GM21390 (cell line): ENCODE data around the gene AMZ1.
"Not testable (repeated sequence)": the region's sequence is repeated elsewhere in the genome, so short reads cannot be mapped to it uniquely, and the experiment has no call there.

Source experiments
- ATAC-seq: cut with Tn5 transposase; IDR thresholded peaks from one replicate; pipeline ENCODE4 v1.9.1; 2021; ENCODE audit not compliant: unreplicated experiment

Gene AMZ1

DNA sequence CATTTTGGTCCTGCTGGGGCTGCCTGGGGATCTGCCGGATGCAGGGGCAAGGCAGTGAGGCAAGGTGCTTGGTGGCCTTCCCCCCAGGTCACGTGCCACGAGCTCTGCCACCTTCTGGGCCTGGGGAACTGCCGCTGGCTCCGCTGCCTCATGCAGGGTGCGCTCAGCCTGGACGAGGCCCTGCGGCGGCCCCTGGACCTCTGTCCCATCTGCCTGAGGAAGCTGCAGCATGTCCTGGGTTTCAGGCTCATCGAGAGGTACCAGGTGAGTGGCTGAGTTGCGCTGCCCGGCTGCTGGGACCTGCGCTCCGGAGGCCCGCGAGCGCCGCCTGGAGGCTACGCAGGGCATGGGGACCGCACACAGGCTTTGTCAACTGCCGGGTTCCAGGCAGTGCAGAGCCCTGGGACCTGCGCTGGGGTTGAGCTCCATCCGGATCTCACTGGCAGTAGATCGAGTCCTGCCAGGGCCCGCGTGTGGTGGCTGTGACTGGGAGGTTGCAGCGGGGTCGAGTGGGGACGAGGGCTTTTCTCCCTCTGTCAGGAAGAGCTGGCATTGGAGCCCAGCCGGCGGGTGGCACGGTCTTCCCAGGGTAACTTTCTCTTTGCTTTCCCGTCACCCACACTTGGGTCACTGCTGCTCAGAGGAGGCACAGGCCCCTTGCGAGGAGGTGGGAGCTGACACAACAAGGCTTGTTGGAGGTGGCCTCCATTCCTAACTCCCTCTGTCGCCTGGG, 21.7 kb downstream of the AMZ1 start:
- ATAC-seq: peak; percentile 78

GRCh38 chr7:2710286-2710655, 22.3 kb downstream of the AMZ1 start:
- ATAC-seq: peak; percentile 61

GRCh38 chr7:2710901-2711551, 23.0 kb downstream of the AMZ1 start:
- ATAC-seq: no peak

- no peak for ATAC-seq
Observed at GRCh38 chr7:2711895-2712675, 24.1 kb downstream of the AMZ1 start.

DNA sequence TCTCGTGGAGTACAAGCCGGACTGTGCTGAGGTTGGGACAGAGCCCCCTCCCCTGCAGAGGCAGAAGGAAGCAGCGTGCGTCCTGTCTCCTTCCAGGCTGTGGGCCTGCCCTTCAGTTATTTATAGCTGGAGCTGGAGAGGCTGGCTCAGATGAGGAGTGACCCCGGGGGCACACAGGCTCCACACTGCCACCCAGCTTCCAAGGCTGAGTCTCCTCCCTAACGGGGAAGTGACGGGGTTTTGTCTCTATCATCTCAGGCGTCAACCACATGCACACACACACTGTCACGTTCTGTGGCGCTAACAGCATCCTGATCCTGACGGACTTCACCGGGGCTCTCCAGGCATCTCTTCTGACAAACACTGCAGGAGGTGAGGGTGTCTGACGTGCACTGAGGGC, 25.4 kb downstream of the AMZ1 start:
- ATAC-seq: no peak

- ATAC-seq: no peak
Observed at GRCh38 chr7:2713978-2714377, 26.0 kb downstream of the AMZ1 start.

DNA sequence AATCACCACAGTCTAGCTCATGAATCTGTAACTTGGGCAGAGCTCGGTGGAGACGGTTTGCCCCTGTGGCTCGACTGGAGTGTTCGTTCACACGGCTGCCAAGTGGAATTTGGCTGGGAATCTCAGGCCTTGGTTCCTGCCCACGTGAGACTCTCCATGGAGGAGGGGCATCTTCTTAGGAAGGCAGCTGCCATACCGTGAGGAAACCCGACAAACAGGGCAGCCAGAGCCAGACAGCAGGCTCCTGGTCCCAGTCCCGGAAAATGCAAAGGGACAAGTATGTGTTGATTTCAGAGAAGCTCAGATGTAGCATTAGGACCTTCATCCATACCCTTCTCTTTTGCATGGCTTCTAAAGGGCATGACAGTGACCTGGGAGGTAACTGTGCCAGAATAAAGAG, 26.6 kb downstream of the AMZ1 start:
- no peak for ATAC-seq

DNA sequence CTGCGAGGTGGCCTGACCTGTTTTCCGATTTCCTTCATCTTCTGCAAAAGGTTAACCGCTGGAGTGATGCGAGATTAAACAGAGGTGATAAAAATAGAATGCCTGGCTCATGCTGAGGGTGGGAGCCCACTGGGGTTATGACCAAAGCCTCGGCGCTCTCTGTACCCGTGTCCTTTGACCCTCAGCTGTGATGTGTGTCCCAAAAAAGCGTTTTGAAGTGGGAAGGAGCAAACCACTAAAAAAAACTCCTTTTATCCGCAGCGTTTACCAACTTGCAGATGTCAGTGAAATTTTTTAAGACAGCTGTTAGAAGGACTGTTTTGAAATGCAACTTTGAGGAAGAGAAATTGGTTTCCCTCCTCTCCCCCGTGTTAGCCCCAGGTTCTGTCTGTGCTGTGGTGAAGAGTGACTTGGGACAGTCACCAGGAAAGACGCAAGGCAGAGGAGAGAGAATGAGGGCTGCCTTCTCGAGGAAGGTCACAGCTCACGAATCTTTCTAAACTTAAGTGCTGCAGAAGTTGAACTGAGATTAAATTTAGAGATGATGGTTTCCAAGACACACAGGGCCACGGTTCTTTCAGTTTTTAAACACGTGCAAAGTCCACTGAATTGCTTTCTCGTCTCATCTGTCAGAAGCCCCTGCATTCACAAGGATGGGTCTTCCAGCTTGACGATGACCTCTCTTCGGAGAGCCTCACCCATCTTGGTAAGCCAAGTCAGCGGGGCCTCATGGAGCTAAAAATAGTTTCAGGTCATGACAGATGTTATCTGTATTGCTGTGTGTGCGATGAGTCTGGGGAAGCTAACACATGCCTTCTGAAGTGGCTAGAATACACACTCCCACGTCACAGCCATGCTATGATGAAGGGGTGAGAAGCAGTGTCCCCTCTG, 27.6 kb downstream of the AMZ1 start:
- ATAC-seq: no peak

DNA sequence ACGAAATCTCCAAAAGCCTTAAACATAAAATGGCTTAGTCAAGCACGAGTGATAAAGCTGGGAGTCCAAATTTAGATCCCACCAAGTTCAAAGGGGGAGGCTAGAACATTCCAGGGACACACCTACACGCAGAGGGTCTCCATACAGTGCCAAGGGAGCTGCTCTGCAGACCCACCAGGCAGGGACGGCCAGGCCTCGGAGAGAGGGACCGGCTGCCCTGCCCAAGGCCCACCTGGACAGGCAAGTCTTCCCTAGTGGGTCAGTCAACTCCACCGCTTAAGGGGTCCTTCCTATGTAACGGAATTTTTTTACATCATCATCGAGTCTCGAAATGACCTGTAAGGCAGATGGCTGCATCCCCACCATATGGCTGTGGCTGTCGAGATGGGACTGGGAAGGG, 28.5 kb downstream of the AMZ1 start:
- ATAC-seq: no peak

DNA sequence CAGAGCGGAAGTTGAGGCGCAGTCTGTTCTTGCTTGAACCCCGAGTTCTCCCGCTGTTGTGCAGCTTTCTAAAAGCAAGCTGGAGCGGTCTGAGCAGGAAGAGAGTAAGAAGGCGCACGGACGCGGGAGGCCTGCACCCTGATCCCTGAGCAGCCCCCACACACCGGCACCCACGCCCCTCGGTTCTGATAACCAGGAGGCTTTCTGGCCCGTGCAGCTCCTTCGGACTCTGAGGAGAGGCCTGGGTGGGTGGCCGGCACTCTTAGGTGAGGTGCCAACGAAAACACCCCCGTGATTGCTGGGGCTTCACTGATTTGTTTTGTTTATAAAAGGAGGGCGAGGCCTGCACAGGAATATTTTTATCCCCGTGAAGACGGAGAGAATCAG, 28.9 kb downstream of the AMZ1 start:
- ATAC-seq: no peak

DNA sequence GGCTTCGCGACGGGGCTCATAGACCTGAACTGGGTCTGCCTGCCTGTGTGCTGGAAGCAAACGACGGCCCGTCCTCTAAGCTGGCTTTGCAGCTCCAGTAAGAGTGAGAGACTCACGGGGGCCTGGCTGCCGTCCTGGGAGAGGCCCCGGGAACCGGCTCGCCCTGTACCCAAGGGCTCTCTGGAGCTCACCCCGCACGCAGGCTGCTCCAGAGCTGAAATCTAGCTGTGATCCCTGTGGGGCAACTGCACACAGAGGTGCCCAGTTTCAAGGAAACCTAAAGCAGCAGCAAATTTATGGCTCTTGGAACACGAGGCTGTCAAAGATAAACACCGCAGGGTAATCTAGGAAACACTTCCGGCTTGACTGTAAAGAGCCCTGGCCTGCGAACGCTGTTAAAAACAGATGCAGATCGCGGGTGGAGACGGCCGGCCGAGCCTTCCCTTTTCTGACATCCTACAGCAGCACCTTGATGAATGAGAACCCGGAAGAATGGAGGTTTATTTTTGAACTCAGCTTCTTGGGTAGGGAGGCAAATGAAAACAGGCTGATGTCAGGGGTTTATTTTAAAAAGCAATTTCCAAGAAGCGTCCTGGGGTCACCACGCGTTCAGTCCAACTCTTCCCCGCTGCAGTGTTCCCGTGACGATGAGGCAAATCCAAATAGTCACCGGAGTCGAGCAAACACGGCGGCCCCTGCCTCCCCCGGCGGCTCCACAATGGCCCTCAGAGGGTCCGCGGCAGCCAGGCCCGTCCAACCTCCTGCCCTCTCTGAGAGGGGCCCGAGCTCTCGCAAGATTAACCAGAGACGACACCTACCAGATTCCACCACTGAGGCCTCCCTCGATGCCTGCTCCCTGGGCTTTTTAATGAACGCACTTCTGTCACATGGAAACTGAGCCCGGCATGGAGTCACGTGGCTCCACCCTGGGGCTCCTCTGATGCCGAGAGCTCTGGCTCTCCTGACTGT, 29.6 kb downstream of the AMZ1 start:
- no peak for ATAC-seq

GRCh38 chr7:2718296-2718965, 30.4 kb downstream of the AMZ1 start:
- ATAC-seq: no peak

DNA sequence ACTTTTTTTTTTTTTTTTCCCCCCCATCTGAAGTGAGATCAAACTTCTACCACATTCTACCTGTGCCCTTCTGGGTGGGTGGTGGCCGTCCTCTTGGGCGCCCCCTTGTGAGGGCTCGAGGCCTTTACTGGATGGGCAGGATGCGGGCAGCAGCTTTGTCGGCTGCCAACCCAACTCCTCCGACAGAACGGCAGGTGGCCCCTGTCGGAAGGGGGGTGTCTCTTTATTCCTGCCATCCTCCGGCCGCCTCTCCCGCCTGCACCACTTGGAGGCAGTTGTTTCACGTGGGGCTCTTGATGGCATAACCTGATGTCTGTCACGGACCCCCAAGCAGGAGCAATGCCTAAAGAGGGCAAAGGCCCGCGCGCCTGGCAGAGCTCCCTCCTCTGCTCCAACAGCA, 31.0 kb downstream of the AMZ1 start:
- no peak for ATAC-seq

- no peak for ATAC-seq
Observed at GRCh38 chr7:2720024-2720423, 32.0 kb downstream of the AMZ1 start.

GRCh38 chr7:2721842-2722241, 33.8 kb downstream of the AMZ1 start:
- no peak for ATAC-seq

- no peak for ATAC-seq
Observed at GRCh38 chr7:2722591-2722990, 34.6 kb downstream of the AMZ1 start.

- ATAC-seq: no peak
Observed at GRCh38 chr7:2723138-2723850, 35.3 kb downstream of the AMZ1 start.

DNA sequence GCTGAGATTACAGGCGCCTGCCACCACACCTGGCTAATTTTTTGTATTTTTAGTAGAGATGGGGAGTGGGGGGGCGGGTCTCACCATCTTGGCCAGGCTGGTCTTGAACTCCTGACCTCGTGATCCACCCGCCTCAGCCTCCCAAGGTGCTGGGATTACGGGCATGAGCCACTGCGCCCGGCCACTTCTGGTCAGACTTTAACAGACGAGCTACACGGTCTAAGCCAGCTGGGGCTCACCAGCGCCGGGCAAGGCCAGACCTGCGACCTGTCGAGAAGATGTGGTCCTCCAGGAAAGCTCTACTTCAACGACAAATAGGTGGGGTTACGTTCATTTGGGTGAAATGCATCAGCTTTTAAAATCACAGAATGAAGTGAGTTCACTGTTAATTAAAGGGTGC, 36.0 kb downstream of the AMZ1 start:
- not testable (repeated sequence) for ATAC-seq
